ENCODE measurements around the gene FBN1.

The FBN1 gene

DNA sequence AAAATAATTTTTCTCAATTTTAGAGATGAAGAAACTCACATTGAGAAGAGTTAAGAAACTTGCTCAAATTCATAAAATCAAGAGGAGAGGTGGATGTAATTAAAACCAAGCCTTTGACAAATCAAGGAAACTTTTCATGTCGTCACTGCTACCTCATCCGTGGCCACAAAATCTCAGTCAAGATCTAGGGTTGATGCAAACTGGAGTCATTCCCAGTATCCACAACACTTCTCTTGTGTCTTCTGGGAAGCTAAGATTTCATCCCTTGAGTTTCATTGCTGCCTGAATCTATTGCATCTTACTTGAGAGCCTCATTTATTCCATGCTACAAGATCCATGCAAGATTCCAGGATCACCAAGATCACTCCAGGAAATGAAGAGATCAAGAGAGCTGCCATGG is 5.4 kb upstream of the FBN1 start:
- no peak for DNase-seq

DNA sequence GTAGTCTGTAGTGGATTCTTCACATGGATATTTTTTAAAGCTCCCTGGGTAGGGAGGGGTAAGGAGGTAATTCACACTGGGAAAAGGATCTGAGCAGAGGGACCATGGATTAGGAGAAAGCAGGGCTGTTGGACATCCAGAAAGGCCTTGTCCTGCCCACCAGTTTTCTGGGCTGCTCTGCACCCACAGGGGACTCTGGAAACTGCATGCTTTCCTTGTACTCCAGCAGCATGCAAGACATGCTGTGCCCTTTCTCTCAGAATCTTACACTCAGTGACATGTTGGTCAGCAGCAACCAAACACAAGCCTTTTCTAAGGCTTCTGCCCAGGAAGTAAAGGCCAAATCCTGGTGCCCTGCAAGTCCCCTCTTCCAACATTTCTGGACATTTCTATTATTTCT is 2.5 kb upstream of the FBN1 start:
- DNase-seq: no peak

DNA sequence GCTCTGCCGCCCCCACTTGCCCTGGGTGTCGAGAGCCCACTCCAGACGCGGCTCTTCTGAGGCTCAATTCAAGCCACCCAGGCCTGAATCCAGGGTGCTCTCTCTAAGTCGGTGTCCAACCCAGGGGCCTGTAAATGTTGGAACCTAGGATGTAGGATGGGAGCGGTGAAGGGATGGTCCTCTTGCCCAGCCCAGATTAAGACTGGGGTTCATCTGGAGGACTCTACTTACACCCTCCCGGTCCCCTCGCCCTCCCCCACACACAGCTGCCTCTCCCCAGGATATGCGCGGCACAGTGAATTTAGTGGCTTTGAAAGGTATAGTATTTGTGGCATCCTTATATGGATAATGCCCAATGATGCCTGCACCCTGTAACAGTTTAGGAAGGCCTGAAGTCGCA is 822 bp upstream of the FBN1 start:
- DNase-seq: no peak

DNA sequence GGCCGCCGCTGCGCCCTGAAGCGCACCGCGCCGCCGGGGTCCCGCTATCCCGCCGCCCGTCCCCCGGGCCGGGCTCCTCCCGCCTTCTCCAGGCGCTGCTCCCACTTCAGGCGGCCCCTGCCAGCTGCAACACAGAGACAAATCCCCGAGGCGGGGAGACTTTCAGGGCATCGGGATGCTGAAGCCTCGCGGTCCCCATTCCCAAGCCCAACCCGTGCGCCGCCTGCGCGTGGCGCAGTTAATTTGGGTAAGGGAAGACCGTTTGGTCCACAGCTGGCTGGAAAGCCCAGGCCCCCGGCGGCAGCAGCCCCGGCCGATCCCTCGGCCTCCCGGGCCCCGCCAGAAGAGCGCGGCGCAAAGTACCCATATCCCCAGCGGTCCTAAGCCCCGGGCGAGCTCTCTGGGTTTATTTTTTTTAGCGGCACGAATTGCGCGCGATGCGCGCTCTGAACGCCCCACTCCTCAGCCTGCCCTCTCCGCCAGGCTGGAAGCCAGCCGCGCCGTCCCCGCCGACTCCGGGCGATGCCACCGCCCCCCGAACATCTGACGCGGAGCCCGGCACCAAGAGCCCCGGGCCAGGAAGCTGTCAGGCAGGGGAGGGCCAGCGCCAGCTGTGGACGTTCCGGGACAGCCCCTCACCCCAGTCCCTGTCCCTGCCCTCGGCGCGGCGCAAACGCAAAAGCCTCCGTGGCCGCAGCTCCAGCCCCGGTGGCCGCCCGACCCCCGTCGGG is 517 bp downstream of the FBN1 start:
- peak in 1 of 5 experiments; percentile 30 for DNase-seq

DNA sequence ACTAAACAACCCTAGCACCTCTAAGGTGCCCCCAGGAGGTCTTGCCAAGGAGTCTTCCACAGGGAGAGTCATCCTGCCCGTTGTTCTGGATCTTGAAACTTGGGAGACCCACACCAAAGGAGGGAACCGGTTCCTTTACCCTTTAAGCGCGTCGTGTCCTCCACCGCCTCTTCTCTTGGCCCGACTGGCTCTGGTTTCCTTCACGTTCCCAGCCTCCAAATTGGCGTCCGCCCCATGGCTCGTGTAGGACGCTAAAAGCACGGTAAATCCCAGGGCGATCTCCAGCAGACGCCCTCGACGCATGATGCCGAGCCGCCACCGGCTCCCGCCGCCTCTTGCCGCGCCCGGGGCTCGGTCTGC is 1.1 kb downstream of the FBN1 start:
- no peak for DNase-seq

DNA sequence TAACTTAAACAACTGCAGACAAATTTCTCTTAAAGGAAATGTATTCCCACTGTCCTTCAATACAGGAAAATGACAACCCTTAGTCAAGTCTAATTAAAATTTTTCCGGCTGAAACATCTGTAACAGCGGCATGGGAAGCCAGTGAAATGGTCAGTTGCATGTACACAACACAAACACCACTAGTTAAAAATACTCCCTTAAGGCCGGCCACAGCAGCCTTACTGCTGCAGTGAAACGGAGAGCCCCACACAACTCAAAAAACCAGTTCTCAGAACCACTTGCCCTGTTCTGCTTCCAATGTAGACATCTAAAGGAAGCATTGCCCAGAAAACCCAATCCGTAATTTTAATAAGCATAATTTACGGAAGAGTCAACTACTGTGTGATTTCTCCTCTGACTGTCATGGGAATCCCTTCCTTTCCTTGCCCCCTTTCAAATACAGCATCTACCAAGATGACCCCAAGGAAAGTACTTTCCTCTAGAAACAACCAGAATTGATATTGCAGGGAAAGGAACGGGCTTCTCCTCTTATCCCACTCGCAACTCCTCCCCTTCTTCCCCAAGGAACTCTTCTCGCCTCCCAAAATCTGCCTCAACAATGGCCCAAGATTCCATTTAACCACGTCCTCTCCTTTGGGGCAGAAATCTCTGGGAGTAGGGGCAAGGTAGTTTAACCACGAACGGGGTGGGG is 1.6 kb downstream of the FBN1 start:
- no peak for DNase-seq

DNA sequence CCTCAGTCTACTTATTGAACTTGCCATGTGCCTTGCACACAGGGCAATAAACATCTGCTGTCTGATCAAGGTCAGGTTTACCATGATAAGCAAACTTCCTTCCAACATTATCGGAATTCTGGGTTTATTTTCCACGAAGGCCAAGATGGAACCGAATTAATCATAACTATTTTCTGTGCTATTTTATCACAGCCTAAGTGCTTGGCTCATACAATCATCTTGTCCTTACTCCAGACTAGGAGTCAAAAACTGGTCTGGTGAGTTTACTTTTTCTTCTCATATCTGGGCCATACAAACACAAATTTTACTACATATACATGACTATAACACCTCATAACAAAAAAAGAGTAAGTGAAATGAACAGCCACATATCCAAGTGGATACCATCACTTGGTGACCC is 2.3 kb downstream of the FBN1 start:
- no peak for DNase-seq

DNA sequence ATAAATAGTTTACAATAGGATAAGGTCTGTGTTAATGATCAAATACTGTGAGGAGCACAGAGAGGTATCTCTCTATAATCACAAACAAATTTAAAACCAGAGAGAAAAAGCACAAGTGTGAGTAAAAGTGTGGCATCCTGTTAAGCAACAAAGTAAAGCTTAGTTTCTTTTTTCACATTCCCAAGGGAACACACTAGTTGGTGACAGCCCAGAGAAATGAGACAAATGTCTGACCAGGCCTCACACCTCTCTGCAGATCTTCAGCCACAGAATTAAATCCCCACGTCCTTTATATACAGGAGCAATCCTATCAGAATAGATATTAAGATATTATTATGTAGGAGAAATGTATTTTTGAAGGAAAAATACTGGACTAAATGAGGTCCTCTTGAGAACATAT is 2.7 kb downstream of the FBN1 start:
- no peak for DNase-seq

DNA sequence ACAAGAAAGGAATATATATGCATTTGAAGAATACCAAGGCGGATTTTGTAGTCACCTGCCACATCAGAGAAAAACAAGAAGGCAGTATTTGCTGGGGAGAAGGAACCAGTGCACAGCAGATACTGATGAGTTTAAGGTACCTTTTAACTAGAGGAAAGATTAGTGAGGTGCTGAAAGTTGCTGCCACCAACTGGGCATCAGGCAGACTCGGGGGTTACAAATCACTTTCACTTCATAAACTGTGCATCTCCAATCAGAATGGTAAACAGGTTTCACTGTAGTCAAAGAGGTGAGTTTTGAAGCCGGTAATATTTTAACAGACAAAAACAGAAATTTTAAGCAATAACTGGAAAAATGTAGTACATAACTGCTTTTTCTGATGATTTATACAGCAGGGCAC is 4.1 kb downstream of the FBN1 start:
- peak in 1 of 5 experiments; percentile 5 for DNase-seq

DNA sequence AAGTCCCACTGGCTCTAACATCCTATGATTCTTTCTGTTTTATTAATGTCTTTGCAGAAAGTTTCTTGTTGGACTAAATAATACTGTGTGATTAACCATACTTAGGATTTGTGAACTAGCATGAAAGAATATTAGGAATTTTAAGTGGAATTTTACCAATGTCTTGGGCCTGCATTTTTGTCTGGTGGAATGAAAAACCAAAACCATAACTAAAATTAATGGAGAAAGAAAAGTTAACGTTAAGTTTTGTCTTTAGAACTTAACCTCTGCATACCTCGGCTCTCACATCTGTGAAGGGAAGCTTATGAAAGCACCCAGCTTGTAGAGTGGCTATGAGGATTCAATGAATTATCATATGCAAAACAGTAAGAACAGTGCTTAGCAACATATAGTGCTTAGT is 6.5 kb downstream of the FBN1 start:
- DNase-seq: no peak

DNA sequence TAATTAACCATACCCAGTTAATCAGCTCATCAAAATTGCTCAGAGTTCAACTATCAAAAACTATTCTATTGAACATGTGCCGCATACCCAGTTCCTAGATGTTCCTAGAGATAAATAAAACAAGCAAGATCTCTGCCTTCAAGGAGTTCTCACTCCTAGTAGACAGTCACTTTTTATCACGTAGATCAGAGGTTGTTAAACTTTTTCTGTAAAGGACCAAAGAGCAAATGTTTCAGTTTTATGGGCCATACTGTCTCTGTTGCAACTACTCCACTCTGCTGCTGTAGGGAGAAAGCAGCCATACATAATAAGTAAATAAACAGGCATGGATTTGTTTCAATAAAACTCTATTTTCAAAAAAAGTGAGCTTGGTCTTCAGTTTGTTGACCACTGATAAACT is 7.9 kb downstream of the FBN1 start:
- DNase-seq: no peak

DNA sequence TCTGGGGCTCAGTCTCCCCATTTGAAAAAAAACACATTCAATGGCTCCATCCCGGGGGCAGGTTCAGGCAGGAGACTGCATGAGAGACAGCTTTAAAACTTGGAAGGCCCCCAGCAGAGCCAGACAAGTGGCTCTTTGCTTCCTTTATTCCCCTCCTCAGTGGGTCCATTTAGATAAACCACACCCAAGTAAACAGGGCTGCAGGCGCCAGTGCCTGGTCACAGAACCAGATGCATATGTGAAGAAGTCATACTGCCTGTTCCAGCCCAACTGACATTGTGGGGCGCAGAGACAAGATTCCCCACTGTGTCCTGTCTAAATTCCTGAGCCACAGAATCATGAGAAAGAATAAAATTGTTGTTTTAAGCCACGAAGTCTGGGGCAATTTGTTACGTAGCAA is 9.0 kb downstream of the FBN1 start:
- DNase-seq: no peak

DNA sequence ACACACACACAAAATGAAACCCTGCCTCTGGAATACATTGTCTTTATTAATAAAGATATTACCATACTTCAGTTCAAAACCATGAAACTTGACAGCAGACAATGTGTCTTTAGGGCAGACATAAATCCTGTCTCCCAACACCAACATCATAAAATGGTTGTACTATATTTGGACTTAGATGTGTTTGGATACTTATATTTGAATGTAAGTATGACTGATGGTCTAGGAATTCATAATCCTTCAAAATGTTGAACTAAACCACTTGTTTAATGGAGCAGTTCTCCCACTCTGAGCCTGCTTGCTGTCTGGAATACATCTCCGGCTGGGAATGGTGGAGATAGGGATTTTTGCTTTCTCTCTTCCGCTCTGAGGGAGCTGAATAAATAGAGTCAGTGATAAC is 10.6 kb downstream of the FBN1 start:
- no peak for DNase-seq

DNA sequence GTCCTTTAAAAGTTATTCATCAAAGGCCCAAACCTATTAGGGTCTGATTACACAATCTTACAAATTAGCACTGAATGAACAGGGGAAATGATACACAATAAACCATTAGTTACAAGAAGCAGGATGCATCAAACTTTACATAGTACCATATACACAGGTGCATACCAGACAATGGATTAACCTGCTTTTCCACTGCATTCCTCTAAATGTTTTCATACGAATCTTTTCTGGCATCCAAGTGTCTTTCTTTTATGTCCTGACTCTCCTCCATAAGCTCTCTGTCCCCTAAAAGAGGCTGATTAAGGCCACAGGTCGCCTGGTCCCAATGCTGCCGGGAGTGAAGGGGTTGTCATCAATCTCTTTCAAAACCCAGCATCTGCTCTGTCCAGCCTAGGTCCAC is 11.4 kb downstream of the FBN1 start:
- no peak for DNase-seq

DNA sequence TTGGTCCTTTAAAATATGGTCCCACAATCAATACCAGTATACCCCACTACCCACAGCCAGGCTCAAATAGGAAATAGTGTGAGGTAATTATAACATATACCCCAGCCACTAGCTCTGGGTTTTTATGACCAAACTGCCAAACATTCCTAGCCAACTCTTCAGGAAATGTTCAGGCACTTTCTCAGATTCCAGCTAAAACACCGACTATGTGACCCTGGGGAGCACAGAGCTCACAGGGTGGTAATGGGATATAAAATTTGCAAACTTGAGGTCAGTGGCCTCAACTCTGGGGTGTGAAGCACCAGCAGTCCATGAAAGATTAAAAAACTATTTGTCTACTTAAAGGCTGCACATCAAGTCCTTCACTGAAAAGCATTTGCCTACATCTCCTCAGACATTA is 12.9 kb downstream of the FBN1 start:
- no peak for DNase-seq

DNA sequence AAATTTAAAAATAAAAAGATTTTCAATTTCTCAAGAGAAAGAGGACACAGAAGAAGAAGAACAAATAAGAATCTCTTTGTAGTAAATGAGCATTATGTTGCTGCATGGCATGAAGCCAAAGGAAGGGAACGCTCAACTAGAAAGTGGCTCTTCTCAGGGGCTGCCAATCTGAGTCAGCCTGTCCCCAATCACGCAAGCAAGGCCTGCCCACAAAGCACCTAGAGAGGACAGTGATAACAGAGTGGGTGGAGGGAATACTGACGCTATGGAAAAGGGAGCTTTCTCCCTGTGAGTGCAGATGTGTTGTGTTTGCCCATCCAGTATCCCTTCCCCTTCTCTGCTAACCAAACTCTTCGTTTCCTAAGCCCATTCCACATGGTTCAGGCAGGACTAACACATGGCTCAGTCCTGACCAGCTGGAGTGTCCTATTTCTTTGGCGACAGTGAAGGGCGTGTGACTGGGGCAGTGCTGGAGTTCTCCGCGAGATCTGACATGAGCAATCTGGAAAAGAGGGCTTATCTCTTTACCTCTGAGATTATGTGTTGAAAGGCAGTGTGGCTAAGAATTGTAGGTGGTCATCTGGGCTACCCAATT is 14.2 kb downstream of the FBN1 start:
- peak in 1 of 5 experiments; percentile 48 for DNase-seq

DNA sequence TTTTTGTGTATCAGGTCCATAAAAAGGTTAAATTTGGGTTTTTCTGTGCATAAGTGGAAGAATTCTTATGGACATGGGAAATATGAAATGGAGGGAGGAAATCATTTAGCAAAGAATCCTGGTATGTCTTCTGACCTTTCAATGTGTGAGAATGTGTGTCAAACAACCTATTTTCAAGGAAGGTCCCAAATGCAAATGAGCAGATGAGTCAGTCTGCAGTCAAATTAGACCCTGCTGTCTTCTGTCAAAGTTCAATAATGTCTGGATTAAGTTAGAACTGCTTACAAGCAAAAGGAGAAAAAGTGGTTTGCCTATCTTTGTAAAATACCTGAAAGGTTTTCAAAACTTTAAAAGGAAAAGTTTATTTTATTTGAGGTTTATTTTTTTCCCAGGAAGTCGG is 15.3 kb downstream of the FBN1 start:
- DNase-seq: no peak

DNA sequence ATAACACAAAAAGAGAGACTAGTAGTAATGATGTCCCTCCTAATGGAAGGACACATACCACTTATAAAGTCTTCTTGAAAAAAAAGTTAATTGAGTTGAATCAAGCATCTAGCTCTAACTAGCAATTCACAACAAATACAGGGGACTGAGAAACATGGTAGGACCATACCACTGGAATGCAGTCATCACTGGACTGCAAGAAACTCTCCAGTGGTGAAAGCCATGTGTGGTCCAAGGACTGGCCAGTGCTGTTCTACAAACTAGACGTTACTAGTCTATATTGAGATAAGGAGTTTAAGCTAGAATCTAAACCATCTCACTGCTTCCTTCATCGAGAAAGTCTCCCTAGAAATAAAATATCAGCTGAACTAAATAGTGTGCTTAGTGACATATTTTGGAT is 16.7 kb downstream of the FBN1 start:
- DNase-seq: no peak

DNA sequence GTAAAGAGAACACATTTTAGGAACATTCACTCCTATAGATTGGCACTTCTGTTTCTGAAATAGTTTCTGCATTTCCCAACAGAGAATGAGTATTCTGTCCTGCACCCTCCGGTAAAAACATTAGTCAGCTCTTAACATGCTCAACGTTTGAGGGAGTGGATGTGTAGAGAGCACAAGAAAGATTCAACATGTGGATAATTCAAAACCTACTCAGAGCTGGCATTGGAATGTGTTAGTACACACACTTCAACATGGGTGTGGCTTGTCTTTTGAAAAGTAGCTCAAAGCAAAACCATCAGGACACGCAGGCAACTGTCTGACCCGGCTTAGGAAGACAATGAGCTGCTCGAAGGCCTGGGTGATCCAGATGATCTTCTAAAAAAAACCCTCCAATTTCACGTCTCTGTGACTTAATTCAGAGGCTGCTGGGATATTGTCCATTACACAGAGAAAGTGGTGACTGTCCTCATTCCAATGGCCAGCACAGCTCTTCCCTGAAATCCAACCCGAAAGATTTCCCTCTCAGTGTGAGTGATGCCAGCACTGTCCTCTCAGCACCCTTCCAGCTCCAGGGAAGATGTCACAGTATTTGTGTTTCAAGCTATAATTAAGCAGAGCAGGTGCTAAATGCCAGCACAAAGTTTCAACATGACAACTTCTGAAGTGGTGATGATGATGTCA is 18.1 kb downstream of the FBN1 start:
- DNase-seq: no peak

DNA sequence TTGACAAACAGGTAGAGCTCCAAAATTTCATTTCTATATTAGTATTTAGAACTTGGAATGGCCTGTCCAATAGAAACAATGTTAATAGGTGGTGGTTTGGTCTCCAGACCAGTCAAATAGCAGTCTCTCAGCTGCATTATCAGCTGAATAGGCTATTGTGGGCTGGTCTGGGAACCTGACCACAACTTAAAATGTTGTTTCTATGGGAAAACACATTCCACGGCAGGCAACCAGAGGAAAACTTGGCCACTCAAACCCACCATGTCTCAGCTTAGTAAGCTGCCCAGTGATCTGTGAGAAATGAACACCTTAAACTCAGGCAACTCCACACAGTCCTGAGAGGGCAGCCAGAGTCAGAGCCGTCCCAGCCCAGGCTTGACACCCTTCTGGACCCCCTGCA is 20.4 kb downstream of the FBN1 start:
- DNase-seq: no peak

DNA sequence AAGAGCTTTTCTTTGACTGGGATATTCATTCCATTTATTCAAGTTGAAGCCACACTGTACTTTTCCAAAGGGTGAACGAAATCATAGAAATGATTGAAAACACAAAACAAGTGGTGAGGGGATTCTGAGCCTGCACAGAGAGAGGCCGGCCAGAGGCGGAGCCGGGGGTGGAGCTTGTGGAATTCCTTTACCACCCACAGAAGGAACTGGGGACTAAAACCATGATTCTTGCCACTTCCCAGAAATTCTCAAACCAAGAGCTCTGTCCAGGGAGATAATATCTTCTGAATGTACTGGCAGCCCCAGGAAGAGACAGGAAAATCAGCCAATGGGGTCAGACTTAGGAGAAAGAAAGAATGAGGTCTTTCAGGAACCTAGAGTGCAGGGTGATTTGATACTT is 20.8 kb downstream of the FBN1 start:
- no peak for DNase-seq

DNA sequence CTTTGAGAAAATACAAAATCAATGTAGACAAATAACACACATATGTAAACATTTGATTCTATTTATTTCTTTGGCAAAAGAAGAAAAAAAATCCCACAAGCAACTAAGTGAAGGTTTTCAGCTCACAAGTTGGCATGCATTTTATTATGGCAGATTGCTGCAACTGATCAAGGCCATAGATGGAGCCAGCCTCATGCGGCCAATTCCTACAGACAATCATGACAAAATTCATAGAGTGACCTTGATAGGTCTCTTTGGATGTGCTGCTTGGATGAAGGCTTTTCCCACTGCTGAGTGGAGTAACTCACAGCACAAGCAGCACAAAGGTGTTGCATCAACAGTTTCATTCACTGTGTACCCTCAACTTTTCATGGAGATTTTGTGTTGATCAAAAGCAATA is 22.1 kb downstream of the FBN1 start:
- DNase-seq: no peak

DNA sequence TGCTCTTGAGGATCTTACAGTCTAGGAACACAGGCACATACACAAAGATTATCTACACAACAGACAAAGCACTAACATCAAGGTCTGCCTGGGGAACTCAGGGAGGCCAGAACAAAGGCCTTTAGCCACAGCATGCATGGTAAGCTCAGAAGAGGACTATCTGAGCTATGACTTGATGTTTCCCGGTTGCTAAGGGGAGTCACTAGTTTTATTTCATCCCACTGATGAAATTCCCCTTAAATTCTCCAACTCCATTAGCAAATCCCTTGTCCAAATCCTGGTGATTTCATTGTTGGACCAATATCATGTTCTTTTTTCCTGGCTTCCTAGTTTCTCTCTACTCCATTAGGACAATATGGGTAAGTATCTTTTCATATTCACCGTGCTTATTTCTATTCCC is 23.3 kb downstream of the FBN1 start:
- no peak for DNase-seq

DNA sequence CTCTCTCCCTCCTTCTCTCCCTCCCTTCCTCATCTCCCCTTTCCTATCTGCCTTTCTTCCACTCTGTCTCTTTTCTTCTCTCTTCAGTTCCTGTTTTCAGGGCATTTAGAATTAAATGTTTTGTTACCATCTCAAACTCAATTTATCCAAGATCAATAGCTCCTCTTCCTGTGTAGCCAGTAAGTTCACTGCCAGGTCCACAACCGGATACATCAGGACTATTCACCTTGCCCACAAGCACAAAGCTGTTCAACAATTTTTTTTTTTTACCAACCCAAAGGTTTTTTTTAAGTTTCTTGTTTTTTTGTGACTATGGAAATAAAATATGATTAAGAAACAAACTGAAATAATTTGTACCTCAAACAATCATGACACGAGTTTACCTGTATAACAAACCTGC is 26.1 kb downstream of the FBN1 start:
- no peak for DNase-seq

All from T-helper 2 cell (primary cell).